Activated CD4-positive, CD25-positive, alpha-beta regulatory T cell (primary cell): ENCODE measurements around the gene ADAMTS20.
"Not testable (repeated sequence)": the region's sequence is repeated elsewhere in the genome, so short reads cannot be mapped to it uniquely, and the experiment has no call there.

ENCODE experiments used
- DNase-seq, 4 experiments: peaks; one replicate each; lab custom pipeline; 2025; lab: John Stamatoyannopoulos, UW

ADAMTS20 gene

GRCh38 chr12:43361031-43361710 lies 190.8 kb downstream of the ADAMTS20 start:
- DNase-seq = no peak

GRCh38 chr12:43360001-43360400 lies 192.0 kb downstream of the ADAMTS20 start:
- not testable (repeated sequence) for DNase-seq

- no peak for DNase-seq
Measured at GRCh38 chr12:43357141-43357540, 194.9 kb downstream of the ADAMTS20 start.

- no peak for DNase-seq
Measured at GRCh38 chr12:43352001-43352400, 200.0 kb downstream of the ADAMTS20 start.

- no peak for DNase-seq
Measured at GRCh38 chr12:43349863-43350262, 202.1 kb downstream of the ADAMTS20 start.

- DNase-seq = no peak
Measured at GRCh38 chr12:43348221-43348620, 203.8 kb downstream of the ADAMTS20 start.

- DNase-seq = no peak
Measured at GRCh38 chr12:43347026-43347425, 205.0 kb downstream of the ADAMTS20 start.

GRCh38 chr12:43345023-43345422 lies 207.0 kb downstream of the ADAMTS20 start:
- DNase-seq = no peak

- DNase-seq = not testable (repeated sequence)
Measured at GRCh38 chr12:43341785-43342313, 210.2 kb downstream of the ADAMTS20 start.

GRCh38 chr12:43338848-43339526 lies 213.0 kb downstream of the ADAMTS20 start:
- no peak for DNase-seq

- DNase-seq = no peak
Measured at GRCh38 chr12:43337571-43338444, 214.2 kb downstream of the ADAMTS20 start.

- DNase-seq = no peak
Measured at GRCh38 chr12:43336962-43337555, 214.9 kb downstream of the ADAMTS20 start.

- no peak for DNase-seq
Measured at GRCh38 chr12:43333644-43334043, 218.4 kb downstream of the ADAMTS20 start.

- DNase-seq = no peak
Measured at GRCh38 chr12:43332977-43333640, 218.9 kb downstream of the ADAMTS20 start.

- DNase-seq = no peak
Measured at GRCh38 chr12:43331935-43332334, 220.1 kb downstream of the ADAMTS20 start.

- no peak for DNase-seq
Measured at GRCh38 chr12:43329375-43329774, 222.6 kb downstream of the ADAMTS20 start.

- DNase-seq = no peak
Measured at GRCh38 chr12:43325786-43326185, 226.2 kb downstream of the ADAMTS20 start.

- no peak for DNase-seq
Measured at GRCh38 chr12:43320281-43320680, 231.7 kb downstream of the ADAMTS20 start.

- no peak for DNase-seq
Measured at GRCh38 chr12:43318021-43318420, 234.0 kb downstream of the ADAMTS20 start.

- no peak for DNase-seq
Measured at GRCh38 chr12:43317156-43317555, 234.8 kb downstream of the ADAMTS20 start.

- DNase-seq = no peak
Measured at GRCh38 chr12:43316520-43316919, 235.5 kb downstream of the ADAMTS20 start.
